ENCODE data around the gene HMGCS1.

DNA sequence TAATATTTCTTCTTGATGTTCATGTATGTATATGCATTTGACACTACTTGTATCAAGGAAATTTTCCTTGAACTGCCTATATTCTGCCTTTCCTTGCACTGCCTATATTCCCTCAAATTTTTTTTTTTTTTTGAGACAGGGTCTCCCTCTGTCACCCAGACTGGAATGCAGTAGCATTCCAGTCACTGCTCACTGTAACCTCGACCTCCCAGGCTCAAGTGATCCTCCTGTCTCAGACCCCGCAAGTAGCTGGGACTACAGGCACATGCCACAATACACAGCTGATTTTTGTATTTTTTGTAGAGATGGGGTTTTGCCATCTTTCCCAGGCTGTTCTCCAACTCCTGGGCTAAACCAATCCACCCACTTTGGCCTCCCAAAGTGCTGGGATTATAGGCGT is 4.1 kb downstream of the HMGCS1 start:
- TF ChIP-seq, protein P1, sequence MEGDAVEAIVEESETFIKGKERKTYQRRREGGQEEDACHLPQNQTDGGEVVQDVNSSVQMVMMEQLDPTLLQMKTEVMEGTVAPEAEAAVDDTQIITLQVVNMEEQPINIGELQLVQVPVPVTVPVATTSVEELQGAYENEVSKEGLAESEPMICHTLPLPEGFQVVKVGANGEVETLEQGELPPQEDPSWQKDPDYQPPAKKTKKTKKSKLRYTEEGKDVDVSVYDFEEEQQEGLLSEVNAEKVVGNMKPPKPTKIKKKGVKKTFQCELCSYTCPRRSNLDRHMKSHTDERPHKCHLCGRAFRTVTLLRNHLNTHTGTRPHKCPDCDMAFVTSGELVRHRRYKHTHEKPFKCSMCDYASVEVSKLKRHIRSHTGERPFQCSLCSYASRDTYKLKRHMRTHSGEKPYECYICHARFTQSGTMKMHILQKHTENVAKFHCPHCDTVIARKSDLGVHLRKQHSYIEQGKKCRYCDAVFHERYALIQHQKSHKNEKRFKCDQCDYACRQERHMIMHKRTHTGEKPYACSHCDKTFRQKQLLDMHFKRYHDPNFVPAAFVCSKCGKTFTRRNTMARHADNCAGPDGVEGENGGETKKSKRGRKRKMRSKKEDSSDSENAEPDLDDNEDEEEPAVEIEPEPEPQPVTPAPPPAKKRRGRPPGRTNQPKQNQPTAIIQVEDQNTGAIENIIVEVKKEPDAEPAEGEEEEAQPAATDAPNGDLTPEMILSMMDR (conservative IDR thresholded peaks at IDR 0.05), result no peak
- no peak for TF ChIP-seq ZFX (IDR thresholded peaks at IDR 0.05)

Measured in C4-2B (cell line).